GM12878 (cell line): ENCODE measurements around the gene MAGED1. TPM values are rescaled to one million over a fixed set of nuclear protein-coding genes. Genes with fewer than 3 reads are reported as not detected.

ENCODE experiments used
- ATAC-seq: fragments of 200-7000 bp; cut with Tn5 transposase; 3 replicates; pipeline ENCODE4 v1.9.1; 2020; ENCODE audit warnings: mild to moderate bottlenecking, moderate library complexity
- BruUV-seq: library from RNA; stranded (reverse); fragments of 400-500 nt; replicated peaks from 2 replicates; lab custom pipeline; 2021; lab: Mats Ljungman, UMichigan
- CTCF ChIA-PET: fragments of 300-600 bp; sonication (Branson Sonifier 250); formaldehyde crosslinking; extraction: SDS; loops from one replicate; lab custom pipeline; 2021; ENCODE audit warnings: inconsistent platforms; lab: Yijun Ruan, JAX
- POLR2A ChIA-PET: fragments of 350-600 bp; formaldehyde crosslinking; extraction: SDS; loops from one replicate; lab custom pipeline; 2021; ENCODE audit warnings: inconsistent platforms; lab: Charles Lee
- RAD21 ChIA-PET: fragments of 300-600 bp; sonication (Branson Sonifier 250); formaldehyde crosslinking; loops from one replicate; lab custom pipeline; 2023; ENCODE audit warnings: antibody characterized with exemption; ENCODE audit not compliant: unreplicated experiment; lab: Charles Lee
- SMC1A ChIA-PET: fragments of 300-600 bp; sonication (Branson Sonifier 250); formaldehyde crosslinking; loops from one replicate; lab custom pipeline; 2023; ENCODE audit not compliant: unreplicated experiment, uncharacterized antibody; lab: Charles Lee
- DNase-seq: peaks from one replicate; pipeline ENCODE4 v3.0.0-alpha.2; 2011; ENCODE audit warnings: low read depth, low spot score
- FAIRE-seq: peaks from 3 replicates; lab custom pipeline; 2011; peaks lifted over from hg19 to GRCh38; lab: Jason Lieb, UNC
- H2AFZ ChIP-seq: 2 replicates; pipeline ENCODE4 v1.6.0; 2011; ENCODE audit warnings: low read depth, low read length, control low read depth; ENCODE audit not compliant: control insufficient read depth
- H3K27ac ChIP-seq: 2 replicates; pipeline ENCODE4 v1.5.1; 2011; ENCODE audit warnings: control low read depth; ENCODE audit not compliant: control insufficient read depth, insufficient read depth
- H3K27me3 ChIP-seq, 2 experiments: replicated peaks in 1 of 2; 2 replicates each; pipeline versions ENCODE4 v1.6.0 to v1.6.1; 2011; ENCODE audit warnings: low read length in 1 of 2; ENCODE audit not compliant: control insufficient read depth in 2 of 2, insufficient read depth in 2 of 2
- H3K36me3 ChIP-seq, 2 experiments: 2 replicates each; pipeline ENCODE4 v1.5.1; 2011; ENCODE audit warnings: low read length in 1 of 2; ENCODE audit not compliant: control insufficient read depth in 2 of 2, insufficient read depth in 2 of 2
- H3K4me1 ChIP-seq: 2 replicates; pipeline ENCODE4 v1.6.1; 2011; ENCODE audit warnings: mild to moderate bottlenecking, low read length, moderate library complexity, mixed read lengths; ENCODE audit not compliant: control insufficient read depth, insufficient read depth
- H3K4me2 ChIP-seq: 2 replicates; pipeline ENCODE4 v1.6.0; 2011; ENCODE audit warnings: control low read depth; ENCODE audit not compliant: control insufficient read depth, insufficient read depth
- H3K4me3 ChIP-seq: fragments of 200-600 bp; sonication (generic); 2 replicates; pipeline ENCODE4 v1.5.1; 2016
- H3K79me2 ChIP-seq: 2 replicates; pipeline ENCODE4 v1.6.0; 2011; ENCODE audit warnings: low read length; ENCODE audit not compliant: control insufficient read depth, insufficient read depth
- H3K9ac ChIP-seq: 2 replicates; pipeline ENCODE4 v1.8.0; 2011; ENCODE audit warnings: low read length, control low read depth, mixed read lengths; ENCODE audit not compliant: control insufficient read depth, insufficient read depth
- H3K9me3 ChIP-seq: replicated peaks from 3 replicates; pipeline ENCODE4 v1.5.1; 2011; ENCODE audit warnings: mild to moderate bottlenecking, low read length; ENCODE audit not compliant: control insufficient read depth, insufficient read depth
- H4K20me1 ChIP-seq: 2 replicates; pipeline ENCODE4 v1.6.0; 2011; ENCODE audit not compliant: control insufficient read depth, insufficient read depth
- CBFB ChIP-seq: IDR thresholded peaks from 2 replicates; pipeline ENCODE4 v1.6.1; 2016; ENCODE audit warnings: antibody characterized with exemption, low read depth
- CHD2 ChIP-seq: IDR thresholded peaks from 2 replicates; pipeline ENCODE4 v1.6.1; 2011; ENCODE audit warnings: low read depth, low read length, improper control_type of control experiment, borderline replicate concordance
- CREB1 ChIP-seq: IDR thresholded peaks from 2 replicates; pipeline ENCODE4 v1.6.1; 2012; ENCODE audit warnings: low read depth, mild to moderate bottlenecking, inconsistent platforms
- E2F4 ChIP-seq: IDR thresholded peaks from 2 replicates; pipeline ENCODE4 v1.6.1; 2012; ENCODE audit warnings: low read depth, low read length, improper control_type of control experiment
- FOXM1 ChIP-seq: IDR thresholded peaks from 2 replicates; pipeline ENCODE4 v1.6.1; 2012; ENCODE audit warnings: low read depth, mild to moderate bottlenecking, inconsistent platforms, low read length, moderate library complexity
- GATAD2B ChIP-seq: fragments of 450-650 bp; conservative IDR thresholded peaks from 2 replicates; pipeline ENCODE4 v1.6.1; 2017; ENCODE audit warnings: low read depth, mild to moderate bottlenecking, moderate library complexity
- HCFC1 ChIP-seq: fragments of 150-350 bp; IDR thresholded peaks from 2 replicates; pipeline ENCODE4 v1.6.1; 2014; ENCODE audit warnings: low read length
- HSF1 ChIP-seq: fragments of 150-350 bp; IDR thresholded peaks from 2 replicates; pipeline ENCODE4 v1.6.1; 2014; ENCODE audit warnings: mild to moderate bottlenecking, low read depth, low read length
- MTA2 ChIP-seq: fragments of 450-650 bp; IDR thresholded peaks from 2 replicates; pipeline ENCODE4 v1.6.1; 2016; ENCODE audit warnings: low read depth, mild to moderate bottlenecking, moderate library complexity
- NRF1 ChIP-seq: conservative IDR thresholded peaks from 2 replicates; pipeline ENCODE4 v1.6.1; 2011; ENCODE audit warnings: mild to moderate bottlenecking, low read depth, low read length, improper control_type of control experiment
- REST ChIP-seq: IDR thresholded peaks from 2 replicates; pipeline ENCODE4 v1.6.1; 2012; ENCODE audit warnings: mild to moderate bottlenecking, low read depth, low read length
- RFX5 ChIP-seq: IDR thresholded peaks from 2 replicates; pipeline ENCODE4 v1.6.1; 2011; ENCODE audit warnings: low read depth, low read length, improper control_type of control experiment
- SPI1 ChIP-seq: IDR thresholded peaks from 2 replicates; pipeline ENCODE4 v1.6.1; 2011; ENCODE audit warnings: low read depth, mild to moderate bottlenecking, low read length, moderate library complexity, borderline replicate concordance; ENCODE audit not compliant: insufficient read depth
- TAF1 ChIP-seq: IDR thresholded peaks from 2 replicates; pipeline ENCODE4 v1.6.1; 2011; ENCODE audit warnings: mild to moderate bottlenecking, low read depth, low read length, borderline replicate concordance
- TCF7 ChIP-seq: IDR thresholded peaks from 2 replicates; pipeline ENCODE4 v1.6.1; 2014; ENCODE audit warnings: antibody characterized with exemption, borderline replicate concordance
- ZBTB11 ChIP-seq: fragments of 450-650 bp; formaldehyde crosslinking; IDR thresholded peaks from 2 replicates; pipeline ENCODE4 v1.5.0; 2022; ENCODE audit warnings: mild to moderate bottlenecking, missing genetic modification characterization
- ZSCAN29 ChIP-seq: fragments of 450-650 bp; IDR thresholded peaks from 2 replicates; pipeline ENCODE4 v1.6.1; 2017; ENCODE audit warnings: mild to moderate bottlenecking, moderate library complexity
- WGBS: methylation state at CpG from one replicate; pipeline ENCODE4 v1.1.6; 2016; ENCODE audit warnings: low lambda C conversion rate; ENCODE audit not compliant: insufficient replicate concordance, insufficient coverage; ENCODE audit errors: missing lambda C conversion rate; 5-methylcytosine and 5-hydroxymethylcytosine counted together
- in situ Hi-C: fragments of 300-500 bp; cut with MboI; formaldehyde crosslinking; loops from 9 replicates; pipeline ENCODE4 v1.14.3; 2018; ENCODE audit warnings: mixed read lengths
- intact Hi-C: fragments of 100-400 bp; cut with micrococcal nuclease; formaldehyde crosslinking; loops from one replicate; pipeline ENCODE4 v1.14.2; 2022; ENCODE audit not compliant: unreplicated experiment
- polyA plus RNA-seq, 11 experiments: library from polyadenylated mRNA; depleted of rRNA in 4 of 11; unstranded in 6 of 11; stranded (reverse) in 5 of 11; fragments of >200 nt; fragmentation: Nextera tagmentation in 4 of 11; fragmentation: Illumina TruSeq in 1 of 11; extraction: Ambion mirVana in 4 of 11; extraction: Trizol in 1 of 11; gene quantifications; 1 replicate in 1 of 11; 2 replicates in 10 of 11; pipeline versions ENCODE4 v1.2.1 to v1.2.3, GENCODE V29; 2011 to 2016; ENCODE audit warnings: inconsistent platforms in 2 of 11, missing spikeins in 2 of 11, low read depth in 1 of 11
- total RNA-seq, 4 experiments: library from RNA; depleted of rRNA in 3 of 4; stranded (reverse); fragments of >200 nt in 3 of 4; fragmentation: Illumina TruSeq in 1 of 4; extraction: Trizol in 1 of 4; gene quantifications; 2 replicates each; pipeline versions ENCODE4 v1.2.1 to v1.2.3, GENCODE V29; 2013 to 2021

MAGED1 gene
- total and polyA plus RNA-seq, 10 of the 15 experiments (the other 5 are each of a cell fraction or from before 2014, with no cell fraction given), result 26.3 to 149 (median 88.9) TPM

- FAIRE-seq (no peak), DNase-seq (no peak), ATAC-seq (no peak)
- H3K27me3 ChIP-seq, result no peaks in the 10 kb centered on the region
- CTCF ChIA-PET, result no interaction called here
- SMC1A ChIA-PET, result no interaction called here
- no peaks in the 10 kb centered on the region for H3K79me2 ChIP-seq
- H3K4me1 ChIP-seq, result no peaks in the 10 kb centered on the region
- H3K9ac ChIP-seq, result no peak overlapping the region
- RAD21 ChIA-PET, result no interaction called here
- H2AFZ ChIP-seq, result no peak overlapping the region
- no peak overlapping the region for H3K4me3 ChIP-seq
- no TSS peak for BruUV-seq
- H3K4me2 ChIP-seq, result no peak overlapping the region
- no peaks in the 10 kb centered on the region for H4K20me1 ChIP-seq
- no peaks in the 10 kb centered on the region for H3K36me3 ChIP-seq
- POLR2A ChIA-PET, result no interaction called here
- intact Hi-C loops, result no loop called here
- H3K9me3 ChIP-seq, result no peaks in the 10 kb centered on the region; the same call in 2 of the 3 replicates
- no peak overlapping the region for H3K27ac ChIP-seq
- in situ Hi-C loops, result no loop called here
- WGBS, result 47% methylated on average over 1 of the region's 1 CpG
- TF ChIP-seq E2F4 (no peak), SPI1 (no peak), CREB1 (no peak), CHD2 (no peak), TAF1 (no peak), GATAD2B (no peak), HSF1 (no peak), NRF1 (no peak), MTA2 (no peak), TCF7 (no peak), ZBTB11 (CRISPR knock-in tag) (no peak), REST (no peak), CBFB (no peak), ZSCAN29 (no peak), HCFC1 (no peak), RFX5 (no peak), FOXM1 (no peak)
Measured at GRCh38 chrX:51867626-51868025, 25.8 kb upstream of the MAGED1 start.
